HG02943 (cell line): ENCODE data around the gene FAM120B.

ENCODE experiments used
- ATAC-seq: cut with Tn5 transposase; IDR thresholded peaks from one replicate; pipeline ENCODE4 v1.9.1; 2021; ENCODE audit warnings: mild to moderate bottlenecking, low read depth, moderate library complexity; ENCODE audit not compliant: unreplicated experiment

FAM120B gene

DNA sequence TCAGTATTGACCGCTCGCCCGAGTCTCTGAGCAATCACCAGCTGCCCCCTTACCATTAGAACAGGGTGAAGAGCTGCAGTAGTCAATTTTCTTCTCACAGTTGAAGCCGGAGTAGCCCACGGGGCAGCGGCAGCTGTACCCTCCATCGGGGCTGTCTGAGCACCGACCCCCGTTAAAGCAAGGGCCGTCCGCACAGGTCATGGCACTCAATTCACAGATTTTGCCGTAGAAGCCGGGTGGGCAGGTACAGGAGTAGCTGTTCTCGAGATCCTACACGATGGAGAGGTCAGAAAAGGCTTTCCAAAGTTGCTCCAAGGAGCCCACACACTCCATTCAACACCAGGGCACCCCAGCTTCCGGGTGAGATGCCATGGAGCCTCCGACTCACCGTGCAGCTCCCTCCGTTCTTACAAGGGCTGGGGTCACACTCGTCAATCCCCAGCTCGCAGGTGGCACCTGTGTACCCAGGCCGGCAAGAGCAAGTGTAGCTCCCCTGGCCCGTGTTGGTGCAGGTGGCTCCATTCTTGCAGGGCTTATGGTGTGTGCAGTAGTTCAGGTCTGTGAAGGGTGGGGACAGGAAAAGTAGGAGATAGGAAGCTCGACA, 21.6 kb upstream of the FAM120B start:
- ATAC-seq = no peak

DNA sequence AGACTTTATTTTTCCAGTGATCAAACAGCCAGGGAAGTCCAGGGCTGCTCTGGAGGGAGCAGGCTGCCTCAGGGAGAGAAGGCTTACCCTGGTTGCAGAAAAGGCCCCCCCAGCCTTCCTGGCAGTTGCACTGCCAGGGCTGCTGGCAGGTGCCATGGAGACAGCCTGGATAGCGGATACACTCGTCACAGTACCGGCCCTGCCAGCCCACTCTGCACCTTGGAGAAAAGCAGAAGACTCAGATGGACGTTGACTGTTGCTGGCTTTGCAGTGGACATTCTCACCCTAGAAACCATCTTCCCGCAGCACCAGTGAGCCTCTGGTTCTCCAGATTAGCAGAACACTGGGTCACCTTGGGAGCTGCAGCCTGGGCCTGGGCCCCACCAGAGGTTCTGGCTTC, 21.1 kb upstream of the FAM120B start:
- ATAC-seq = no peak

DNA sequence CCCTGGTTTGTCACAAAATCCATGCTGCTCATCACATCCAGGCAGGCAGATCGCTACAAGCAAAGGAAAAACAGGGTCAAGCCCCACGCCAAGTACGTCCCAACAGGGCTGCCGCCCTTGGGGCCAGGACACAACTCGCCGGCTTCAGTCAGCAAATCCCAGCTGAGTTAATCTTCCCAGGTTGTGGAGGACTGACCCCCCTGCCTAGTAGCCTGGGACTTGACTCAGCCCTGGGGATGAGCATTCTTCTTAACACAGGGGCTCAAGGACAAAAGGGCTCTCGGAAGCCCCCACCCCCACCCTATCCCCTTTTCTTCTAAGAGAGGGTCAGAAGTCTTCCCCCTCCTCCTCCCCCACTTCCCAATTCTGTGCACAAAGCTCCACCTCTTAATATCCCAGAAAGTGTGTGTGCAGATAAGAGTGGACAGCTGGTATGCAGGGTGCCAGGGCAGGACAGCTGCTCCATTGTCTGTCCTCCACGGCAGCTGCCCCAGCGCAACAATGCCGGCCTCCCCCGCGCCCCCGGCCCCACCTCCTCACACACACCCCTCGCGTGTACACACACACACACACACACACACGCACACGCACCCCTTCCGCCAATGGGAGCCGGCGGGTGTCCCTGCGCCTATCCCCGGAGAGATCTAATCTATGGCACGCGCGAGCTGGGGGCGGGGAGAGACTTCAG, 20.2 kb upstream of the FAM120B start:
- ATAC-seq = no peak

DNA sequence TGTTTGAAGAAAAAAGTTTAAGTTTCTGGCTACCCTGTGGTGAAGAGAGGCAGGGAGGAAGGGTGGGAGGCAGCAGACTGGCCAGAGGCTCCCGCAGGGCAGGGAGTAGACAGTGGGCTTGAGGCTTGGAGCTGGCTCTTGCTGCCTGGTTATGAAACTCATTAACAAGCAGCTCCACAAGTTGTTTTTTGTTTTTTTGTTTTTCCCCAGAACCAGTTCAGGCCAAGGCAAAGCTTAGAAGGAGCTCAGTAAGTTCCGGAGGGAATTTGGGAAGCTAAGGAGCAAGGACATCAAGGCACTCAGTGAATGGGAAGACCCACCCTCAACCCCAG, 19.7 kb upstream of the FAM120B start:
- ATAC-seq = no peak

DNA sequence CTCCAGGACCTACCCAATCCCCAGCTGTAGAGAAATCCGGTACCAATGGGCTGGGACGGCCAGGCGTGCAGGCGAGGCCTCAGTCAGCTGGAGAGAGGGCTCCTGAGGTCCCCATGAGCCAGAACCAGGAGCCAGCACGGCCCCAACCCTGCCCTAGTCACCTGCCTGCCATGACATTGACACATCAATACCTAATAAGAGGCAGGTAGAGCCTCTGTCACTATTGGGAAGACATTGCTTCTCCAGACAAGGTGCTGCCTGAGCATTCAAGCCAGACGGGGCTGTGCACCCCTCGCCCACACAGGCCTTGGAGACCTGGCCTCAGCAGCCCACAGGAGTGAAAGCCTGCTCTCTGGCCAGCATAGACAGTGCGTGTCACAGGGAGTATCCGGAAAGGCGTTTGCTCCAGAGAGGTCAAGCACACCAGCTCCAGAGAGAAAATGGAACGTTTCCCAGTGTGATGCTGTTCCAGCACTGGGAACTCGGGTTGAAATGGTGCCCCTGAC, 19.1 kb upstream of the FAM120B start:
- ATAC-seq = no peak

DNA sequence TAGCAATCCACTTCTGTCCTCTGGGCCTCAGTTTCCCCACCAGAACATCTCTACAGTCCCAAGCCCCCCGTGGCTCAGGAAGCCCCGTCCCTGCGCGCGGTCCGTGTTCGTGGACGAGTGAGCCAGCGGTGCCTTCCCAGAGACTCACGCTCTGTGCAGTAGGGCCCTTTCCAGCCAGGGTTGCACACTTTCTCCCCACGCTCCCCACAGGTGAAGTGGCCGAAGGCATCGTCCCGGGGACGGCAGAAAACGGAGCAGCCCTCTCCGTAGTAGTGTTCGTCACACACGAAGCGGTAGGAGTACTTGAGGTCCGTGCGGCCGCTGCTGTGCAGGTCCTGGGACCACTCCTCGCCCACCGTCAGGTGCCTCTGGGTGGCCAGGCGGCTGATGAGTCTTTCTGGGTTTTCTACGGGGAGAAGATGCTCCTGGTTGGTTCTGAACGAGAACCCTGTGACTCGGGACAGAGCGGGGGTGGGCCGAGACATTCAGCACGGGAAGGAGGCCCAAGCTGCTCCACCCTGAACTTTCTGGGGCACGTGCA, 18.4 kb upstream of the FAM120B start:
- ATAC-seq = no peak

DNA sequence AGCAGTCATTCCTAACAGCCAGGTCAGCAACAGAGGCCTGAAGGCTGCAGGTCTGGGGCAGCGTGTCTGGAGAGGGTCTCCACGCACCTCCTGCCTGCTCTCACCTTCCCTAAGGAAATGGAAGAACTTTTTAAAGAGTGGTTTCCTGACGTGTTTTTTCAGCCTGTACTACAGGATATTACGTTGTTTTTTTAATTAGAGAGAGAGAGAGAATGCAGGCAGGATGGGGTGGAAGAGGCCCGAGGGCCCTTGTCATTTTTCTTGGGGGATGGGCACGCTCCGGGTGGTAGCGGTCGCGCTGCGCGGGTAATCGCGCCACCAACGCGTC, 17.7 kb upstream of the FAM120B start:
- no peak for ATAC-seq

DNA sequence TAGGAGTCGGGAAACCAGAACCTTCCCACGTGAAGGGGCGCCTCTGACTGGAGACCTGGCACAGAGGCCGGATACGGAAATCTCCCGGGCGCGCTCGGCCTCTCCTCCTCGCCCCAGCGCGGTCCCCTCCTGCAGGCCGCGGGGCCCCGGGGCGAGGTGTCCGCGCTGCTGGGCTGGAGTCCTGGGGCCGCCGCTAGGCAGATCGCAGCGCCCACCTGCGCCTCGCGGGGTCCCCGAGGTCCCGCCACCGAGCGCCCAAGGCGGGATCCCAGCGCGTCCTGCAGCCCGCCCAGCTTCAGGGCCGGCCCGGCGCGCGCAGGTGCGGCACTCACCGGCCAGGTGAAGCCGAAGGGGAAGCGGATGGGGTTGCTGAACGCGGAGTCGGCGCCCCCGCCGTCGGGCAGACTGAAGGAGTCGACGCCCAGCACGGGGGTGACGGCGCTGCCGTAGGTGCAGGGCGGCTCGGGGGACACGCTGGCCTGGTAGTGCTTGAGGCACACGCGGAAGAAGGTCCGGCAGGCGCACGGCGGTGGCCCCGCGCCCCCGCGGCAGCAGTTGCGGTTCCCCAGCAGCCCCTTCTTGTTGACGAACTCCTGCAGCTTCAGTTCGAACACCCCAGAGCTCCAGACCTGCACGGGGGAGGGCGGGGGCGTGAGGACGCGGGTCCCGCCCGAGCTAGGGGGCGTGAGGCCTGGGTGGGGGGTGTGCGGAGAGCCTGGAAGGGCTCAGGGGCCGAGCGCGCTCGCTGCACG, 17.2 kb upstream of the FAM120B start:
- no peak for ATAC-seq

DNA sequence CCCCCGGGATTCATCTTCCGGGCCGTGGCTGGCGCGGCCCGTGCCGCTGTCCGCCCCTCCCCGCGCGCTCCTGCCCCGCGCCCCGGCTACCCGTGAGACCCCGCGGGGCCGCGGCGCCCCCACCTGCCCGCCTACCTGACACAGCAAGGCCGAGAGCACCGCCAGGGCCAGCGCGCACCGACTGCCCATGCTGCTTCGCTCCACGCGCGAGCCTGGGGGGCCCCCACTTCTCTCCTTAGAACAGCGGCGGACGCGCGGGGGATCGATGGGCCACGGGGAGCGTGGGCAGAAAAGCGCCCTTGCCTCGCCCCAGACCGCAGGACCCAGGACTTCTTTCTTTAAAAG, 16.6 kb upstream of the FAM120B start:
- ATAC-seq = no peak

DNA sequence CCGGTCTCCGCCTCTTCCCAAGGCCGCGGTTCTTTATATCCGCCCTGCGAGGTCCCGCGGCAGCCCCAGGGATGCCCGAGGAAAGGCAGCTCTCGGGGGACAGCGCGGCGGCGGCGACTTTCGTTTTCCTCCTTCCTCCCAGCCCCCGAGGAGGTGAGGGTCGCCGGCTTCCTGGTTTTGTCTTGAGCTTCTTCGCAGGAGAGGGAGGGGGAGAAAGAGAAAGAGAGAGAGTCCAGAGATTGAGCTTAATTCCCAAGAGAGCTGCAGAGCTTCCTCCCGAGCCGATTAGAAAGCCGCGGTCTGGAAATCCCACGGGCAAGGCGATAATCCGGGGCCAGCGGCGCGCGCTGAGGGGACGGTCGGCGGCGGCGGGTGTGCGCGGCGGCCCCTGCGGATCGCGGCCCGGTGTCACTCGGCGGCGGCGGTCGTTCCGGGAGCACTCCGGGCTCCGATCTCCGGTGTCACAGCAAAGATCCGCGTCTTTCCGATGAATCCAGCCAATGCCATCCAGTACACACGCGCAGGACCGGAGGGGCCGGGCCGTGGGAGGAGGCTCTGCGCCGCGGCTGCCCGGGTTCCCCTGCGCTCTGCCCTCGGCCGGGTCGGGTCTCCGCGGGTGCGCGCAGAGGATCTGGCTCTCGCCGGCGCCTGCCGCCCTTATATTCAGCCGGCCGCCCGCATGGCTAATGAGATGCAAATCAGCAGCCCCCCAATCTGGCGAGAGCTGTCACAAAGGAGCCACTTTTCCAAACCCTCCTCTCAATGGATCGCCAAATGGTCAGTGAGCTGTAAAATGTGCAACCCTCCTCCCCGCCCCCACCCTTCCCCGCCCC, 16.0 kb upstream of the FAM120B start, which contains the start of gene DLL1:
TSS of gene DLL1 (minus strand) at position 783 of the 833 bp plus-strand sequence. CDS start 939 bp downstream, outside the sequence.
- ATAC-seq = no peak

DNA sequence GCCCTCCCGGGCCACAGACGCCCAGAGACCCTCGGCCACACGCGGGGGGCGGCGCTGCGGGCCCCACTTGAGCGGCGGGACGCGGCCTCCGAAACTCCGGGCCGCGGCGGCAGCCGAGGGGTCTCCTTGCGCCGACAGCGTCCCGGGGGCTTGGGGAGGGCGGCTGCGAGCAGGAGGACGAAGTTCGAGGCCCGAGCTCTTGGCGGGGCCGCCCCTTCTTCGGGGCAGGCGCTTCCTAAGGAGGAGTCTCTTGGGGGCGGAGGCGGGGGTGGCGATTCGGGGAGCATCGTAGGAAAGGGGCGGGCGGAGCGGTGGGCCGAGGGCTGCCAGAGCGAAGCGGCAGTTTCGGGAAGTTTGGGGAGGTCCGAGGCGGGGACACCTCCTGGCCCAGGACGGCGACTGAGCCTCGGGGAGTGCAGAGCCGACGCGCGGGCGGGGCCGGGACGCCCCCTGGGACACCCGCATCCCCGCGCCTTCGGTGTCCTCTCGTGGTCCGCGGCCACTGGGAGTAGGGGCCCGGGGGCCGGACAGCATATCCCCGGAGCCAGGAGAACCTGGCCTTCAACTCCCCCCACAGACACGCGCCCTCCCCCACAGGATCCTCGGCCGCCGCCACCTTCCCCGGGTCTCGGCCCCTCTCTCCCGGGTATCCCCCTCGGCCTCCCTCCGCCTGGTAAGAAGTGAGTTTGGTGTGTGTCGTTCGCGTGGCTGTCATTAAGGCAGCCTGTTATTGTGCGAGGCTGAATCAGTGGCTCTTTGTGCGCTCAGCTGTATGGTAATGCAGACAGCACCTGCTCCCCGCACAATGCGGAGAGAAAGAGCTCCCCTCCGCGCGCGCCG, 15.1 kb upstream of the FAM120B start:
- ATAC-seq = no peak

DNA sequence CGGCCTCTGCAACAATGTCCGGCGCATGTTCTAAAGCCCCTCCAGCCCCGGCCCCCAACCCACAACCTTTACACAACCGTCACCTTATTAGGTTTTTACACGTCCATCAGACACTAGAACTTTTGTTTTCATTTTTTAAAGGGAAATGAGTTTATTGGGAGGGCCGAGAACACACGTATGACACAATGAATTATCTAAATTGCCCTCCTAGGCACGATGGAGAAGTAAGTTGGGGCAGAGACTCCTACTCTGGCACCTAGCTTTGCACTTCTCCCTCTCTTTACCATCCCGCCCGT, 14.5 kb upstream of the FAM120B start:
- no peak for ATAC-seq

DNA sequence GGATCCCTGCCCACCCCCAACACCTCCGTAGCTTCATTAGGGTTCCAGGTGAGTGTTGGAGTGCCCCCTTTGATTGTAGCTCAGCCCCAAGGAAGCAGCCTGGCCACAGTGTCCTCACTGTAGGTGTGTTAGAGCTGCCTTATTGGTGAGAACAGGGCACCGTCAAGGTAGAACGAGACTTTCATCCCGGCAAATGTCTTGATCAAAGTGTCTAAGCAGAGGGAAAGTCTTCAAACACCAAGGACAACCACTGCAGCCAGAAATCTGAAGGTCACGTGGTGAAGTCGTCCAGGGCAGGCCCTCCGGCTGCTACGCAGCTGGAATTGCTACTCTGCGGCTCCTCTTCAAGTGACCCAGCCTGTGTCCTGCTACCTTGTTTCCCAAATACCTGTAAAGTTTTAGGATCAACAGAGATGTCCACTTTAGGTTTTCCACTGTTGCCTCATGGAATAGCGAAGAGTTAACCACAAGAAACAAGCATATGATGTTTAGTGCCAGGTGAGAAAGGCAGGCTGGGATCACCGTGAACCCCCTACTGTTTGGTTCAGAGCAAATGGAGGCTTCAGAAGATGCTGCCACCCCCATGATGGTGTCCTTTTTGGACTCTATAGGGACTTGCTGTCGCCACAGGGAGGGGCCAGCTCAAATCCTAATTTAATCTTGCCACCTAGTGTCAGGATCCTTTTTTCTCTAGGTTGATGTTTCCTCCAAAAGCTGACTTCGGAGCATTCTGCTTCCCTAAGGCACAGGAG, 14.0 kb upstream of the FAM120B start:
- ATAC-seq = no peak

DNA sequence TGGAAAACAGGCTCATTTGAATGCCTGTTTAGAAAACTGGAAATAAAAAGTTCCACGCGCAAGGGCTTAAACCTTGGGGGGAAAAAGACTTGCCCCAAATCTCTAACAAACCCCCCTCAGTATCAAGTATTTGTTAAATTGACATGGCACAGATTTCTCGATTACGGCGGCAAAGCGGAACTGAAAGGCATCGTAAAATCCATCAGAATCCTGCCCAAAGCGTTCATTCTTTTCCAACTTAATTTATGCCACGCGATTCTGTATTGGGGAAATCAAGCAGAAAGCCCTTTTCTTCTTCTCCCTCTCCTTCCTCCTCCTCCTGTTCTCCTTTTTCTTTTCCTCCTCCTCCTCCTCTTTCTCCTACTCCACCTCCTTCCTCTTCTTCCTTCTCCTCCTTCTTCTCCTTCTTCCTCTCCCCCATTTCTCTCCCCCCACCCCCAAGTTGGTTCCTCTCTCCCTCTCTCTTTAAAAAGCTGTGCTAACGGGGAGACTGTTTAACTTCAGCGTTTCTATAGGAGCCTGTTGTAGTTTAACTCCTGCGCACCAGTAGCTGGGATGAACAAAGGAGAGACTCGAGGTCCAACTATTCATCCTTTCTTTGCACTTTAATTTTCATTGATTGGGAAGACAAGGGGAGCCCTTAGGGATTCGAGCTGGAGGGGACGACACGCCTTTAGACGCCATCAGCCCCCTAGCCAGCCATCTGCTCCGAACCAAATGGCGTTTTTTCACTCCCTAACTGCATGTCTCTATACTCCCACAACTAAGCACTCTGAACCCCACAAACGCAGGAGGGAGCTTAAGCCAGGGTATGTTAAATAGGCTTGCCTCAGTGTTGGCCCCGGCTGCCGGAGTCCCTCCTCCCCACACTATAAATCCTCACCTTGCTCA, 13.0 kb upstream of the FAM120B start:
- ATAC-seq = no peak

DNA sequence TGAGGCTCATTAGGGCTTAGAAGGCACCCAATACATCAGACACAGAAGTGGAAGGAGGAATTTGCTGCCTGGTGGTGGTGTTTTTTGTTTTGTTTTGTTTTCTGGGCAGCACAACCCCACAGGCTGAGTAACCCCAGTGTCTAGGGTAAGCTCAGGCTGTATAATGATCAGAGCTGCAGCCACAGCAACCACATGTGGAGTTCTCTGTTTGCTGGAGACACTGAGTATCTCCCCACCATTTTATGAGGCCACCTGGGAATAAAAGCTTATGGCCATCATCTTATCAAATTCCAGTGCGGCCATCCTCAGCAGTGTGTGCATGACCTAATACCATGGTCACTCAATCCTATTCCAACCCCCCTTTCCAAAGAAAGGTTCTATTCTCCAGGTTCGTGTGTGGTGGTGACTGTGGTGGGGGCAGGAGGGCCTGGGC, 12.2 kb upstream of the FAM120B start:
- no peak for ATAC-seq

DNA sequence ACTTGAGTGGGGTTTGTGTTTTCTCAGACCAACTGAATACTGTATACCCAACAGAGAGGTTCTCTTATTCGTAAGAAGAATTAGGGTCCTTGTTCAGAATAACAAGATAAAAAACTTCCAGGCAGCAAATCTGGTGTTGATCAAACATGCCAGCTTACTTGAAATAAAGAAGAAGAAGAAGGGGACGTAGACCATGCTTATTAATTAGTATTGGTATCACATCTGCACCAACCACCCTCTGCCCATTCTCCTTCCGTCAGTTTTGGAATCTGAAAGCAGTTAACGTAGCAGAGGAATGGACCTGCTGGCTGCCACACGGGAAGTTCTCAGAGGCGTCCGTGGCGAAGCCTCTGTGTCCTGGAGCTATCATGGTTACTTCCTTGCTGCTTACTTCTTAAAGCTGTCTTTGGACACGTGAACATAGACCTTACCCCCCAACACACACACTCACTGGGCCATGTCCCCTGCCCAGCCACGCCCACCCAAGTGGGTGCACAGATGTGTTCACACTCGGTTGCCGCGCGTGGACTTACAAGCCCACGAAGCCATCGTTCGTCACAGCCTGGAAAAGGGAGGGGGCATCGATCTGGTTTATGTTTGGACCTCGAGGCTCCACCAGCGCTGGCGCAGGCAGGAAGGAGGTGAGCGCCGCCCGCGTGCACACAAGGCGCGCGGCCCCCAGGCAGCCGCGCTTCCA, 11.6 kb upstream of the FAM120B start:
- ATAC-seq = no peak

DNA sequence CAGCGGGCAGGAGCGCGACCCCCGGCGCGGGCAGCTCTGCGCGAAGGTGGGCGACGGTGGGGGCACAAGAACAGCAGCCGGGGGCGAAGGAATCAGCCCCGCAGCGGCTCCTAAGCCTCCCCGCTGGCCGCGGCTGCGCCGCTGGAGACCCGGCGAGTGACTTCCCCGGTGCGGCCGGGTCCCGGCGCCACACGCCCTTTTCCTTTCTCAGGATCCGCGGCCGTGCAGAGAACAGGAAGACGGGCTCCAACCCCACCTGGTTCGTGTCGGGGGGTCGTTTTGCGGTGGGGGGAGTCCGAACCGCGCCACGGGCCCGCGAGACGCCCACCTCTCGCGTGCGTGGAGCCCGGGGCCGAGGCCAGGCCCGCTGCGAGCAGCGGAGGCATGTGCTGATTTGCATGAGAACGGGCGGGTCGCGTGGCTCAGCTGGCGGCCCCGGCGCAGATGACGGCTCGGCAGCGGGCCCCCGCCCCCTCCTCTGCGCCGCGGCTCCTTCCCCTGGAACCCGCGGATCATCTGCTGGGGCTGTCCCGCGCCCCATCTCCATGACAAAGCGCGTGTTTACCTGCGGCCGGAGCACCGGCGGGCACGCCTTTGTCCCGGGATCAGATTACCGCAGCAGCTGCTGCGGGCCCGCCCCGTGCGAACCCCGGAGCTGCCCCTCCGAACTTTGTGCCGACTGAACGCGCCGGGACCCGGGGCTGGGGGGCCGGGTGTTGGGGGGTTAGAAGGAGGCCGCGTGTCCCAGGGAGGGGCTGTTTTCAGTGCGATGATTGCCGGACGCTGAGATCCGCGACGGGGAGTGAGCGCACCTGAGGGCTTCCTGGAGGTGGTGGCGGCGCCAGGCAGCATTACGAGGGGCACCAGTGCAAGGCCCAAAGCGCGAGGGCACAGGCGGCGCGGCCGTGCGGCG, 10.8 kb upstream of the FAM120B start:
- ATAC-seq = peak; percentile 54
